Measurements from ENCODE around the gene CALY. TPM values are rescaled to one million over a fixed set of nuclear protein-coding genes. Genes with fewer than 3 reads are reported as not detected.
"Not testable (repeated sequence)": the region's sequence is repeated elsewhere in the genome, so short reads cannot be mapped to it uniquely, and the experiment has no call there.

The CALY gene
- total RNA-seq, 2 donors from 2014 or later: 0.98 TPM; not detected in 1

GRCh38 chr10:133375357-133376115, 38.8 kb upstream of the CALY start:
- Histone ChIP-seq H3K36me3 (peaks cover 3% of the 10 kb centered on the region), H3K4me1 (peaks cover 0 to 32% of the 10 kb centered on the region in 2 donors)

GRCh38 chr10:133373174-133374090, 36.7 kb upstream of the CALY start, which contains the start of gene ECHS1:
Gene ECHS1, minus strand, starts transcription at chr10:133373354. Its CDS starts 21 bp downstream, at chr10:133373333.
- peak within 1 kb of the TSS; percentile 76 to 87 for H3K27ac ChIP-seq
- H3K9me3 ChIP-seq: no peaks in the 10 kb centered on the region
- DNase-seq (ENCODE audit: low spot score): peak; percentile 93
- H3K4me1 ChIP-seq: peaks cover 0 to 23% of the 10 kb centered on the region in 2 donors
- H3K36me3 ChIP-seq: peaks cover 24% of the 10 kb centered on the region
- H3K4me3 ChIP-seq: peak within 1 kb of the TSS; percentile 89 to 96
- H3K27me3 ChIP-seq: no peaks in the 10 kb centered on the region
- TF ChIP-seq, protein P1, sequence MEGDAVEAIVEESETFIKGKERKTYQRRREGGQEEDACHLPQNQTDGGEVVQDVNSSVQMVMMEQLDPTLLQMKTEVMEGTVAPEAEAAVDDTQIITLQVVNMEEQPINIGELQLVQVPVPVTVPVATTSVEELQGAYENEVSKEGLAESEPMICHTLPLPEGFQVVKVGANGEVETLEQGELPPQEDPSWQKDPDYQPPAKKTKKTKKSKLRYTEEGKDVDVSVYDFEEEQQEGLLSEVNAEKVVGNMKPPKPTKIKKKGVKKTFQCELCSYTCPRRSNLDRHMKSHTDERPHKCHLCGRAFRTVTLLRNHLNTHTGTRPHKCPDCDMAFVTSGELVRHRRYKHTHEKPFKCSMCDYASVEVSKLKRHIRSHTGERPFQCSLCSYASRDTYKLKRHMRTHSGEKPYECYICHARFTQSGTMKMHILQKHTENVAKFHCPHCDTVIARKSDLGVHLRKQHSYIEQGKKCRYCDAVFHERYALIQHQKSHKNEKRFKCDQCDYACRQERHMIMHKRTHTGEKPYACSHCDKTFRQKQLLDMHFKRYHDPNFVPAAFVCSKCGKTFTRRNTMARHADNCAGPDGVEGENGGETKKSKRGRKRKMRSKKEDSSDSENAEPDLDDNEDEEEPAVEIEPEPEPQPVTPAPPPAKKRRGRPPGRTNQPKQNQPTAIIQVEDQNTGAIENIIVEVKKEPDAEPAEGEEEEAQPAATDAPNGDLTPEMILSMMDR (IDR thresholded peaks at IDR 0.05): no peak

More at GRCh38 chr10:133375357-133376115, 38.8 kb upstream of the CALY start:
- no peak for DNase-seq (ENCODE audit: low spot score)
- TF ChIP-seq, protein P1 (IDR thresholded peaks at IDR 0.05): no peak
- H3K27me3 ChIP-seq: no peaks in the 10 kb centered on the region
- H3K27ac ChIP-seq: no peak overlapping the region
- no peak overlapping the region for H3K4me3 ChIP-seq
- no peaks in the 10 kb centered on the region for H3K9me3 ChIP-seq

DNA sequence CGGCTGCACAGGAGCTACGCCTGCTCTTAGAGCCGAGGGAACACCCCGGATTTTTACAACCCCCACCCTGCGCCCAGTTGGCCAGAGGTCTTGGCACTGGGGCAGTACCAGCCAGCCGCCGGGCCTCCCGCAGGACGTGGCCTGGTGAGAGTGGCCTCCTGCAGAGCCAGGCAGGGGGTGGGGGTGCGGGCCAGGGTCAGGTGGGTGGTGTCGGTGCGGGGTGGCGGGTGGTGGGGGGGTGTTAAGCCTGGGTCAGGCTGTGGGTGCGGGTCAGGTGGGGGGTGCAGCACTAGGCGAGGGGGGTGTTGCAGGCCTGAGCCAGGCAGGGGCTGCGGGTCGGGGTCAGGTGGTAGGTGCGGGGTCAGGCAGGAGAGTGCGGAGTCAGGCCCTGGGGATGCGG, 35.8 kb upstream of the CALY start:
- no peak for DNase-seq (ENCODE audit: low spot score)
- TF ChIP-seq, protein P1 (IDR thresholded peaks at IDR 0.05): no peak
- no peak overlapping the region for H3K27ac ChIP-seq

DNA sequence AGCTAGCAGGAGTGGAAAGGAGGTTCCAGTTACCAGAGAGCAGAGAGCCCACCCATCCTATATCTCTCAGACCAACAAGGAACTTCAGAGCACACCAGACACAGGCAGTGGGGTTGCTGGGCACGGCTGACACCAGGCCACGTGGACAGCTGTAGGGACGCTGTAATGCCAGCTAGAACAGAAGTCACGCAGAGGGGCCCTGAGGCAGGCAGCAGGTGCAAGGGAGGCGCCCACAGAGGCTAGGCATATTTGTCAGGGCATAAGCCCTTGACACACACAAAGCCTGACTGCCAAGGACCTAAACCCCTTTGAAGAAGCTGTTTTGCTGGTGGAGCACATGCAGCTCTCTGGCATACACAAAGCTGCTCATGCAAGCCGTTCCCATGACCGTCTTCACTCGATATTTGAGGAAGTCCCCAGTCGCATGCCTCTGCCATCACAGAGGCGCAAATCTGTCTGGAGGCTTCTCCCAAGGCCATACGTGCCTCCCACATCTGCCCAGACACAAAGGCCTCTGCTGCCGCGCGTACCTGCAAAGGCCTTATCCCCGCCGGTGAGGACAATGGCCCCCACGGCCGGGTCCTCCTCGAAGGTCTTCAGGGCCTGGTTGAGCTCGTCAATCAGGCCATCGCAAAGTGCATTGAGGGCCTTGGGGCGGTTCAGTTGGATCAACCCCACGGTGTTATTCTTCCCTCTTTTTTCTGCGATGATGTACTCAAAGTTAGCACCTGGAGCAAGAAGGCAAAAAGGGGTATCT, 33.5 kb upstream of the CALY start:
- Histone ChIP-seq H3K27me3 (no peaks in the 10 kb centered on the region), H3K4me1 (peaks cover 0 to 16% of the 10 kb centered on the region in 2 donors), H3K36me3 (peaks cover 47% of the 10 kb centered on the region), H3K4me3 (no peak overlapping the region), H3K27ac (no peak overlapping the region), H3K9me3 (no peaks in the 10 kb centered on the region)
- no peak for DNase-seq (ENCODE audit: low spot score)
- TF ChIP-seq, protein P1 (IDR thresholded peaks at IDR 0.05): no peak

More for the DNA sequence above, 35.8 kb upstream of the CALY start:
- Histone ChIP-seq H3K4me1 (peaks cover 0 to 16% of the 10 kb centered on the region in 2 donors), H3K27me3 (no peaks in the 10 kb centered on the region), H3K4me3 (peak overlapping the region; percentile 89 to 96), H3K9me3 (no peaks in the 10 kb centered on the region), H3K36me3 (peaks cover 29% of the 10 kb centered on the region)

GRCh38 chr10:133368153-133368552, 31.5 kb upstream of the CALY start:
- peaks cover 0 to 9% of the 10 kb centered on the region in 2 donors for H3K4me1 ChIP-seq
- TF ChIP-seq, protein P1 (IDR thresholded peaks at IDR 0.05): no peak
- no peaks in the 10 kb centered on the region for H3K27me3 ChIP-seq
- no peak for DNase-seq (ENCODE audit: low spot score)
- no peaks in the 10 kb centered on the region for H3K9me3 ChIP-seq
- H3K4me3 ChIP-seq: no peak overlapping the region
- H3K36me3 ChIP-seq: peaks cover 63% of the 10 kb centered on the region
- H3K27ac ChIP-seq: no peak overlapping the region

DNA sequence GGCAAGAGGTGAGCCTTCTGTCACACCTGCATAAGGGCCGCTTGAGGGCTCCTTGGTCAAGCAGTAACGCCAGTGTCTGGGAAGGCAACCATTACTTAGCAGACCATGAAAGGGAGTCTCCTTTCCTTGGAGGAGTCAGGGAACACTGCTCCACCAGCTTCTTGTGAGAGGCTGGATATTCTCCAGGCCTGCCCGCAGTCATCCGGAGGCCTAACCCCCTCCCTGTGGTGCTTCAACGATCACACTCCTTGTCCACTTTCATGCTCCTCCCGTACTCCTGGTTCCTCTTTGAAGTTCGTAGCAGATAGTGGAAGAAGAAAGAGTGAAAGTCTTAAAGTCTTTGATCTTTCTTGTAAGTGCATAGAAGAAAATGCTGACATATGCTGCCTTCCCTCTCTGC, 30.8 kb upstream of the CALY start:
- not testable (repeated sequence) for H3K27ac ChIP-seq; H3K9me3 ChIP-seq; H3K4me1 ChIP-seq; DNase-seq (ENCODE audit: low spot score); H3K27me3 ChIP-seq; H3K4me3 ChIP-seq
- peaks cover 68% of the 10 kb centered on the region for H3K36me3 ChIP-seq

Measured in right atrium auricular region (tissue), 2 donors.